C4-2B (cell line): ENCODE data around the gene BCR.

Source experiments
- H3K27ac ChIP-seq: fragments of 450-650 bp; 2 replicates; pipeline ENCODE4 v1.5.1; 2017
- ZFX ChIP-seq: fragments of 450-650 bp; IDR thresholded peaks from 2 replicates; pipeline ENCODE4 v1.6.1; 2017
- TF ChIP-seq, protein P1 (sequence below): fragments of 450-650 bp; conservative IDR thresholded peaks from 2 replicates; pipeline ENCODE4 v1.5.1; 2017; ENCODE audit warnings: mild to moderate bottlenecking

The BCR gene

DNA sequence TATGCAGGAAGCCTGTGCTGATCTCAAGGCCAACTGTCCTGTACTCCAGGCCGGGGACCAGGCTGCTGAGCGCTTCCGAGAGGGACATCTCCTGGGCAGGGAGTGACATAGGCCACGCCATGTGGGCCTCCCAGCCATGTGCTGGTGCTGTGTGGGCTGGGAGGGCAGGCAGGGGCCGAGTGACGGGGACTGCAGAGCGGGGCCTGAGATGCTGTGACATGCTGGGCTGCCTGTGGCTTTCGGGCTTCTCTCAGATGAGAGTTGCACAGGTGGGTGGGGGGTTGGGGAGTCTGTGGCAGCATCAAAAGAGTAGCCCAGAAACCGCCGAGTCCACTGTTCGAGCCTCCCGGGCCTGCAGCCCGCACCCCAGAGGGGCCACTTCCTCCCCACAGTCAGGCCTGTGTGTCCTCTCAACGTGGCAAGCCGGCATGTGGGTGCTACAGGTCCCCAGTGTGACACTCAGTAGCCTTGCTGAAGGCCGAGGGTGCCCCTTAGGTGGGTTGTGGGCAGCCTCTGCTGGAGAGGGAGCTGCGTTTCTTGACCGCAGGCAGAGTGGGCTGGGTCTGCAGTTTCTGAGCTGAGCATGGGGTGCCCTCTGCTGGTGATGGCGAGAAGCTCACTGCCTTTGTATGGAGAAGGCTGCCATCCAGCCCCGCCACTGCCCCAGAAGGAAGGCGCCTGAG lies 101.2 kb downstream of the BCR start:
- TF ChIP-seq, protein P1, sequence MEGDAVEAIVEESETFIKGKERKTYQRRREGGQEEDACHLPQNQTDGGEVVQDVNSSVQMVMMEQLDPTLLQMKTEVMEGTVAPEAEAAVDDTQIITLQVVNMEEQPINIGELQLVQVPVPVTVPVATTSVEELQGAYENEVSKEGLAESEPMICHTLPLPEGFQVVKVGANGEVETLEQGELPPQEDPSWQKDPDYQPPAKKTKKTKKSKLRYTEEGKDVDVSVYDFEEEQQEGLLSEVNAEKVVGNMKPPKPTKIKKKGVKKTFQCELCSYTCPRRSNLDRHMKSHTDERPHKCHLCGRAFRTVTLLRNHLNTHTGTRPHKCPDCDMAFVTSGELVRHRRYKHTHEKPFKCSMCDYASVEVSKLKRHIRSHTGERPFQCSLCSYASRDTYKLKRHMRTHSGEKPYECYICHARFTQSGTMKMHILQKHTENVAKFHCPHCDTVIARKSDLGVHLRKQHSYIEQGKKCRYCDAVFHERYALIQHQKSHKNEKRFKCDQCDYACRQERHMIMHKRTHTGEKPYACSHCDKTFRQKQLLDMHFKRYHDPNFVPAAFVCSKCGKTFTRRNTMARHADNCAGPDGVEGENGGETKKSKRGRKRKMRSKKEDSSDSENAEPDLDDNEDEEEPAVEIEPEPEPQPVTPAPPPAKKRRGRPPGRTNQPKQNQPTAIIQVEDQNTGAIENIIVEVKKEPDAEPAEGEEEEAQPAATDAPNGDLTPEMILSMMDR = peak; percentile 95
- no peak for TF ChIP-seq ZFX
- no peak overlapping the region for H3K27ac ChIP-seq

DNA sequence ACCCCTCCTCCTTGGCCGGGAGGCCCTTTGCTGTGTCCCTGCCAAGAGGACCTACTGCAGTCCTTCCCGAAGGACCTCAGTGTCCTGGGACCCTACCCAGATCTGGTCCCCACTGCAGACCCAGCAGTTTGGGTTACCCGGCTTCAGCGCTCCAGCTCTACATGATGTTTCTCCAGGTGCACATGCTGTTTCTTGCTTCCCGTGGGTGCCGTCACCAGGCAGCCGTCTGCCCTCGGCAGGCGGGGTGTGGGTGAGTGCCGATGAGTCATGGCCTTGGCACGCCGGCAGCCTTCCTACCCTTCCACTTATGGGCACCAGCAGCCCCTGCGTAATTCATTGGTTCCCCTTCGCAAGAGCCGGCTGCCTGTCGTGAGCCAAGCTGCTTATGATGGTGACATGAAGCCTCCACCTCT lies 101.8 kb downstream of the BCR start:
- no peak overlapping the region for H3K27ac ChIP-seq
- TF ChIP-seq, protein P1 = peak; percentile 74
- TF ChIP-seq ZFX = no peak

DNA sequence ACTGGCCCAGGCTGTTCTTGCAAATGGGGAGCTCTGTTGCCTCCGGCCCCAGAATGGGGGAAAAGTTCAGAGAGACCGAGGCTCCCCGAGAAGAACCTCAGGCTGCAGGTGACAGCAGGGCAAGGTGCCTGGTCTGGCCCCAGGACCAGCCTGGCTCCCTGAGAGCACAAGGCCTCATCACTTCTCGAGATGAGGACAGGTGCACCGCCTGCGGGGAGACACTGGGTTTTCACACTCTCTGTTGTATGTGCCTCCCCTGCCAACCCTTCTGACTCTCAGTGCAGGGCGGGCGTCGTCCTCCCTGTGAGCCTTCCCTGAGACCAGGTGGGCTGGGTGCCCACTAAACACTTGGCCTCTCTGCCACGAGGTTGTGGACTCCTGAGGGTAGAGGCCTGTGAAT lies 102.2 kb downstream of the BCR start:
- no peak for TF ChIP-seq ZFX
- TF ChIP-seq, protein P1 = no peak
- H3K27ac ChIP-seq = no peak overlapping the region

DNA sequence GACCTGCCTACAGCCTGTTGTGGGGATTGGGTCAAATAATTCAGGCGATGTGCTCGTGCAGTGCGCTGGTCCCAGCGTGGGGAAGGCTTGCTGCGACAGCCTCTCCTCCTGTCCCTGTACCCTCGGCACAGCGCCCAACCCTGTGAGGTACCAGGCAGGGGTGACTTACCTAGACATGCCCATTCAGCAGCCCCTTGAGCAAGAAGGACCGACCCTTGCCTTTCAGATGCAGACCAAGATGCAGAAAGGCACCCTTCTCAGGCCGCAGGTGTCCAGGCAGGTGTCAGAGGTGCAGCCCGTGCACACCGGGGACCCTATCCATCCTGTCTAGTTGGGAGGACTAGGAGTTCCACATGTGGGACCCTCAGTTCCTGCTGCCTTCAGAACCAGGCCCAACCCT lies 102.7 kb downstream of the BCR start:
- TF ChIP-seq ZFX = no peak
- TF ChIP-seq, protein P1 = no peak
- H3K27ac ChIP-seq = no peak overlapping the region

DNA sequence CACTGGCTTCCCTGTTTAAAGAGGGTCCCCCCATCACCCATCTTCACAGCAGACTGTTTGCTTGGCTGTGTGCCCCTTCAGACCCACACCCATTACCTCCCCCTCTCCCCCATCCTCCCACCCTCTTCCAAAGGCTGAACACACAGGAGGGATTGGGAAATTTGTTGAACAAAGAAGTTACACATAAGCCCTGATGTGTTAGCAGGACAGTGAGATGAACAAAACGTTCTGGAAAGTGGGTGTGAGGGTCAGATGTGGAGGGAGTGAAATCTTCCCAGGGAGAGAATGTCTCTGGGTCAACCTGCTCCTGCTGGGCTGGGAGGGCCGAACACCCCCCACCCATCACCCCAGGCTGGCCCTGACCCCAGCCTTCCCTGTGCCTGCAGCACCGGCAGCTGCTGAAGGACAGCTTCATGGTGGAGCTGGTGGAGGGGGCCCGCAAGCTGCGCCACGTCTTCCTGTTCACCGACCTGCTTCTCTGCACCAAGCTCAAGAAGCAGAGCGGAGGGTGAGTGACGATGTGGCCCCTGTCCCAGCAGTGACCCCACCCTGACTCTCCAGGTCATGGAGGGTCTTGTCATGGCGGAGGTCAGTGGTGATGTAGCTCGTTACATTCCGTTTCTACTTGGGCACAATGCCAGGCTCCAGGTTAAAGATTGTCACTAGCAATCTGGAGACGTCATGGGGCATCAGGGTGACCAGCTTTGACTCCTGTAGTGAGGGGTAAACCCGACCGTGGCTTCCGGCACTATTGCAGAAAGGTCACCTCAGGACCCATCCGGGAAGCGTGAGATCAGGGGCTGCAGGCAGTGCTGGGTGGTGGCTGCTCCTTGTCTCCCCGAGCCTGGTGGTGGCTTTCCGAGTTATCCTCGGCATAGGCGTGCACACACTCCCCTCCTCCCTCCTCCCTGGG lies 103.5 kb downstream of the BCR start:
- TF ChIP-seq, protein P1 = no peak
- TF ChIP-seq ZFX = no peak
- no peak overlapping the region for H3K27ac ChIP-seq

DNA sequence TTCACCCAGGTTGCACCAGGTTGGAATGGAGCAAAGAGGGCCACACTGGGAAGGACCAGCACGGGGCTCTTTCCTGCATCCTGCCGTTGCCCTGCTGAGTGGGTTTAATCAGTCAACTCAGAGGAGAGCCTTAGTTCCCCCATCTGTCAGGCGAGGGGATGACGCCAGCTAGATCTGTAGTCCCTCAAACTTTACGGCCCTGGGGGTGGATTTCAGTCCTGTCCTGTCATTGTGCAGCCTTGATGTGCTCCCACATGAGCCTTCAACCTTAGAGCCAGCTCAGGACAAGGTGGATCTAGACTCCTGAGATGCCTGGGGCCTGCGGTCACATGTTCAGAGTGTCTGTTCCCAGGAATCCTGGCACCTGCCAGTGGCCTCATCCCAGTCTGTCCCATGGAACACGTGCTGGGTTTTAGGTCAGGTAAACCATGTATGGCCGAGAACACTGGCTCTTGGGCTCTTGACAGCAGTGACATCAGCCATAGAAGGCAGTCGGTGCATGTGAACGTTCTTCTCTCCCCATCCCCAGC lies 104.3 kb downstream of the BCR start:
- TF ChIP-seq, protein P1 = no peak
- no peak for TF ChIP-seq ZFX
- no peak overlapping the region for H3K27ac ChIP-seq

DNA sequence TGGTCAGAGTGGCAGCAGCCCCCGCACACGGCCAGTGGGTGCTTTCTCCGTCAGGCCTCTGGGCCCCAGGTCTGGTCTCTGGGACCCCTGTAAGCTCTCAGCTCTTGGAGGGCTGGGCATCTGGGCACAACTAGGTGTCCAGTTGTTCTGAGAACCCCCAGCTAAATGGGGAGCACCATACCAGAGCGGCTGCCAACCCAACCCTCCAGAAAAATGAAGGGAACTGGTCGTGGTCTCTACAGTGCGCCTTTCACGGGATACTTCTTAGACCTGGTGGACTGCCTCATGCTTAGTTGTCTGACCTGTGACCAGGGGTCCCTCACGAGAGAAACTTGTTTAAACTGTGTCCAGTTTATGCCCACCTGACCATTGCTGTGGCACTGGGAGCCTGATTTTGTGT lies 104.9 kb downstream of the BCR start:
- no peak for TF ChIP-seq ZFX
- TF ChIP-seq, protein P1 = no peak
- no peak overlapping the region for H3K27ac ChIP-seq
